ENCODE data around the gene TXNRD2.

TXNRD2 gene

GRCh38 chr22:19895160-19895849 is 46.3 kb downstream of the TXNRD2 start:
- H3K27ac ChIP-seq (ENCODE audit: low read depth, low read length), result no peak overlapping the region

GRCh38 chr22:19893363-19893762 is 48.3 kb downstream of the TXNRD2 start:
- no peak overlapping the region for H3K9ac ChIP-seq (ENCODE audit: low read length)
- no peak overlapping the region for H3K27ac ChIP-seq (ENCODE audit: low read depth, low read length)
- no peaks in the 10 kb centered on the region for H3K9me3 ChIP-seq (ENCODE audit: control insufficient read depth, insufficient read depth, low read depth, low read length)
- H3K4me1 ChIP-seq (ENCODE audit: control insufficient read depth, insufficient read depth, low read length), result peaks cover 24% of the 10 kb centered on the region
- H3K27me3 ChIP-seq (ENCODE audit: control insufficient read depth, insufficient read depth, low read length), result peaks cover 3% of the 10 kb centered on the region; the same call in 1 of the 2 replicates
- no peaks in the 10 kb centered on the region for H3K36me3 ChIP-seq (ENCODE audit: control insufficient read depth, insufficient read depth, low read length)
- no peak overlapping the region for H3K4me3 ChIP-seq (ENCODE audit: low read depth, low read length)

More at GRCh38 chr22:19895160-19895849, 46.3 kb downstream of the TXNRD2 start:
- H3K27me3 ChIP-seq (ENCODE audit: control insufficient read depth, insufficient read depth, low read length), result peaks cover 3% of the 10 kb centered on the region; the same call in 1 of the 2 replicates
- H3K4me3 ChIP-seq (ENCODE audit: low read depth, low read length), result no peak overlapping the region
- H3K36me3 ChIP-seq (ENCODE audit: control insufficient read depth, insufficient read depth, low read length), result no peaks in the 10 kb centered on the region
- peaks cover 22% of the 10 kb centered on the region for H3K4me1 ChIP-seq (ENCODE audit: control insufficient read depth, insufficient read depth, low read length)
- H3K9ac ChIP-seq (ENCODE audit: low read length), result no peak overlapping the region
- no peaks in the 10 kb centered on the region for H3K9me3 ChIP-seq (ENCODE audit: control insufficient read depth, insufficient read depth, low read depth, low read length)

GRCh38 chr22:19892925-19893324 is 48.7 kb downstream of the TXNRD2 start:
- H3K9ac ChIP-seq (ENCODE audit: low read length), result no peak overlapping the region
- peaks cover 24% of the 10 kb centered on the region for H3K4me1 ChIP-seq (ENCODE audit: control insufficient read depth, insufficient read depth, low read length)

GRCh38 chr22:19892257-19892879 is 49.2 kb downstream of the TXNRD2 start:
- Histone ChIP-seq H3K9me3 (ENCODE audit: control insufficient read depth, insufficient read depth, low read depth, low read length) (no peaks in the 10 kb centered on the region), H3K36me3 (ENCODE audit: control insufficient read depth, insufficient read depth, low read length) (no peaks in the 10 kb centered on the region), H3K27me3 (ENCODE audit: control insufficient read depth, insufficient read depth, low read length) (peaks cover 3% of the 10 kb centered on the region; the same call in 1 of the 2 replicates), H3K9ac (ENCODE audit: low read length) (peak overlapping the region; percentile 57), H3K4me1 (ENCODE audit: control insufficient read depth, insufficient read depth, low read length) (peaks cover 24% of the 10 kb centered on the region), H3K4me3 (ENCODE audit: low read depth, low read length) (no peak overlapping the region), H3K27ac (ENCODE audit: low read depth, low read length) (peak overlapping the region; percentile 37; the same call in 1 of the 2 replicates)

More at GRCh38 chr22:19892925-19893324, 48.7 kb downstream of the TXNRD2 start:
- Histone ChIP-seq H3K27me3 (ENCODE audit: control insufficient read depth, insufficient read depth, low read length) (peaks cover 3% of the 10 kb centered on the region; the same call in 1 of the 2 replicates), H3K36me3 (ENCODE audit: control insufficient read depth, insufficient read depth, low read length) (no peaks in the 10 kb centered on the region), H3K9me3 (ENCODE audit: control insufficient read depth, insufficient read depth, low read depth, low read length) (no peaks in the 10 kb centered on the region), H3K4me3 (ENCODE audit: low read depth, low read length) (no peak overlapping the region), H3K27ac (ENCODE audit: low read depth, low read length) (no peak overlapping the region)

- Histone ChIP-seq H3K9me3 (ENCODE audit: control insufficient read depth, insufficient read depth, low read depth, low read length) (no peaks in the 10 kb centered on the region), H3K27ac (ENCODE audit: low read depth, low read length) (peak overlapping the region; percentile 37; the same call in 1 of the 2 replicates), H3K27me3 (ENCODE audit: control insufficient read depth, insufficient read depth, low read length) (peaks cover 3% of the 10 kb centered on the region; the same call in 1 of the 2 replicates), H3K4me3 (ENCODE audit: low read depth, low read length) (no peak overlapping the region), H3K4me1 (ENCODE audit: control insufficient read depth, insufficient read depth, low read length) (peaks cover 24% of the 10 kb centered on the region), H3K9ac (ENCODE audit: low read length) (peak overlapping the region; percentile 57), H3K36me3 (ENCODE audit: control insufficient read depth, insufficient read depth, low read length) (no peaks in the 10 kb centered on the region)
Measured at GRCh38 chr22:19891317-19892256, 50.0 kb downstream of the TXNRD2 start.

- peaks cover 3% of the 10 kb centered on the region; the same call in 1 of the 2 replicates for H3K27me3 ChIP-seq (ENCODE audit: control insufficient read depth, insufficient read depth, low read length)
- H3K36me3 ChIP-seq (ENCODE audit: control insufficient read depth, insufficient read depth, low read length), result no peaks in the 10 kb centered on the region
- H3K4me1 ChIP-seq (ENCODE audit: control insufficient read depth, insufficient read depth, low read length), result peaks cover 24% of the 10 kb centered on the region
- H3K27ac ChIP-seq (ENCODE audit: low read depth, low read length), result peak overlapping the region; percentile 30; the same call in 1 of the 2 replicates
- H3K9ac ChIP-seq (ENCODE audit: low read length), result peak overlapping the region; percentile 22
- H3K4me3 ChIP-seq (ENCODE audit: low read depth, low read length), result no peak overlapping the region
- H3K9me3 ChIP-seq (ENCODE audit: control insufficient read depth, insufficient read depth, low read depth, low read length), result no peaks in the 10 kb centered on the region
Measured at GRCh38 chr22:19890502-19891316, 50.9 kb downstream of the TXNRD2 start.

GRCh38 chr22:19889951-19890350 is 51.7 kb downstream of the TXNRD2 start:
- H3K9me3 ChIP-seq (ENCODE audit: control insufficient read depth, insufficient read depth, low read depth, low read length), result no peaks in the 10 kb centered on the region
- H3K36me3 ChIP-seq (ENCODE audit: control insufficient read depth, insufficient read depth, low read length), result no peaks in the 10 kb centered on the region
- H3K27ac ChIP-seq (ENCODE audit: low read depth, low read length), result no peak overlapping the region
- peaks cover 24% of the 10 kb centered on the region for H3K4me1 ChIP-seq (ENCODE audit: control insufficient read depth, insufficient read depth, low read length)
- no peak overlapping the region for H3K9ac ChIP-seq (ENCODE audit: low read length)
- no peak overlapping the region for H3K4me3 ChIP-seq (ENCODE audit: low read depth, low read length)
- peaks cover 3% of the 10 kb centered on the region; the same call in 1 of the 2 replicates for H3K27me3 ChIP-seq (ENCODE audit: control insufficient read depth, insufficient read depth, low read length)

- H3K9ac ChIP-seq (ENCODE audit: low read length), result no peak overlapping the region
- H3K27ac ChIP-seq (ENCODE audit: low read depth, low read length), result no peak overlapping the region
- H3K27me3 ChIP-seq (ENCODE audit: control insufficient read depth, insufficient read depth, low read length), result peaks cover 3% of the 10 kb centered on the region; the same call in 1 of the 2 replicates
- no peaks in the 10 kb centered on the region for H3K36me3 ChIP-seq (ENCODE audit: control insufficient read depth, insufficient read depth, low read length)
- no peaks in the 10 kb centered on the region for H3K9me3 ChIP-seq (ENCODE audit: control insufficient read depth, insufficient read depth, low read depth, low read length)
- H3K4me1 ChIP-seq (ENCODE audit: control insufficient read depth, insufficient read depth, low read length), result peaks cover 24% of the 10 kb centered on the region
- no peak overlapping the region for H3K4me3 ChIP-seq (ENCODE audit: low read depth, low read length)
Measured at GRCh38 chr22:19888131-19888746, 53.4 kb downstream of the TXNRD2 start.

GRCh38 chr22:19887256-19887985 is 54.2 kb downstream of the TXNRD2 start:
- no peak overlapping the region for H3K9ac ChIP-seq (ENCODE audit: low read length)
- H3K36me3 ChIP-seq (ENCODE audit: control insufficient read depth, insufficient read depth, low read length), result no peaks in the 10 kb centered on the region
- no peak overlapping the region for H3K27ac ChIP-seq (ENCODE audit: low read depth, low read length)
- H3K9me3 ChIP-seq (ENCODE audit: control insufficient read depth, insufficient read depth, low read depth, low read length), result no peaks in the 10 kb centered on the region
- no peak overlapping the region for H3K4me3 ChIP-seq (ENCODE audit: low read depth, low read length)
- H3K4me1 ChIP-seq (ENCODE audit: control insufficient read depth, insufficient read depth, low read length), result peaks cover 31% of the 10 kb centered on the region
- H3K27me3 ChIP-seq (ENCODE audit: control insufficient read depth, insufficient read depth, low read length), result peaks cover 3% of the 10 kb centered on the region; the same call in 1 of the 2 replicates
